ENCODE data around the gene KCNH3.
A peak's percentile ranks its signal among the peaks of the same experiment; 100 is the strongest.
"Not testable (repeated sequence)": the region's sequence is repeated elsewhere in the genome, so short reads cannot be mapped to it uniquely, and the experiment has no call there.

KCNH3 gene

GRCh38 chr12:49507139-49507538, 31.7 kb upstream of the KCNH3 start:
- Histone ChIP-seq H3K27ac (peak overlapping the region; percentile 67), H3K27me3 (replicated peaks) (no peaks in the 10 kb centered on the region), H3K4me3 (ENCODE audit: low read depth, low read length) (no peak overlapping the region), H3K36me3 (replicated peaks) (peaks cover 13% of the 10 kb centered on the region)
- no peak for TF ChIP-seq CTCF (IDR thresholded peaks at IDR 0.05; ENCODE audit: low read depth, low read length, missing control alignments)
- in situ Hi-C loops (cut with HindIII; ENCODE audit: low pct_ligation_motif_present, low sequenced_read_pairs): loop anchor here (25.0 kb wide), 1 partner anchor 145 kb away; the partner anchor contains the start of gene SPATS2
- DNase-seq: peak; percentile 96

- DNase-seq; H3K27ac ChIP-seq; H3K4me3 ChIP-seq (ENCODE audit: low read depth, low read length); H3K27me3 ChIP-seq (replicated peaks): not testable (repeated sequence)
- in situ Hi-C loops (cut with HindIII; ENCODE audit: low pct_ligation_motif_present, low sequenced_read_pairs): loop anchor here (25.0 kb wide), 1 partner anchor 147 kb away; the partner anchor contains the start of gene SPATS2
- H3K36me3 ChIP-seq (replicated peaks): peaks cover 12% of the 10 kb centered on the region
These were observed 29.1 kb upstream of the KCNH3 start for GRCh38 chr12:49509681-49510080.

- Histone ChIP-seq H3K36me3 (replicated peaks) (peaks cover 10% of the 10 kb centered on the region), H3K27me3 (replicated peaks) (no peaks in the 10 kb centered on the region), H3K27ac (no peak overlapping the region), H3K4me3 (ENCODE audit: low read depth, low read length) (no peak overlapping the region)
- in situ Hi-C loops (cut with HindIII; ENCODE audit: low pct_ligation_motif_present, low sequenced_read_pairs): loop anchor here (25.0 kb wide), 1 partner anchor 149 kb away; the partner anchor contains the start of gene SPATS2
- no peak for TF ChIP-seq CTCF (IDR thresholded peaks at IDR 0.05; ENCODE audit: low read depth, low read length, missing control alignments)
- no peak for DNase-seq
These were observed 27.4 kb upstream of the KCNH3 start for GRCh38 chr12:49511410-49511809.

- in situ Hi-C loops (cut with HindIII; ENCODE audit: low pct_ligation_motif_present, low sequenced_read_pairs): loop anchor here (25.0 kb wide), 1 partner anchor 150 kb away; the partner anchor contains the start of gene SPATS2
- Histone ChIP-seq H3K4me3 (ENCODE audit: low read depth, low read length) (no peak overlapping the region), H3K27ac (no peak overlapping the region), H3K36me3 (replicated peaks) (peaks cover 10% of the 10 kb centered on the region), H3K27me3 (replicated peaks) (no peaks in the 10 kb centered on the region)
- no peak for DNase-seq
- TF ChIP-seq CTCF (IDR thresholded peaks at IDR 0.05; ENCODE audit: low read depth, low read length, missing control alignments): no peak
These were observed 26.3 kb upstream of the KCNH3 start for GRCh38 chr12:49512546-49512945.

GRCh38 chr12:49515266-49515665, 23.6 kb upstream of the KCNH3 start:
- TF ChIP-seq CTCF (IDR thresholded peaks at IDR 0.05; ENCODE audit: low read depth, low read length, missing control alignments): no peak
- Histone ChIP-seq H3K27me3 (replicated peaks) (no peaks in the 10 kb centered on the region), H3K4me3 (ENCODE audit: low read depth, low read length) (no peak overlapping the region), H3K36me3 (replicated peaks) (peaks cover 11% of the 10 kb centered on the region), H3K27ac (peak overlapping the region; percentile 40)
- in situ Hi-C loops (cut with HindIII; ENCODE audit: low pct_ligation_motif_present, low sequenced_read_pairs): loop anchor here (25.0 kb wide), 1 partner anchor 153 kb away; the partner anchor contains the start of gene SPATS2
- DNase-seq: peak; percentile 79

GRCh38 chr12:49518914-49519573, 19.8 kb upstream of the KCNH3 start:
- H3K27me3 ChIP-seq (replicated peaks): no peaks in the 10 kb centered on the region
- peaks cover 28% of the 10 kb centered on the region for H3K36me3 ChIP-seq (replicated peaks)
- DNase-seq: peak; percentile 34
- H3K4me3 ChIP-seq (ENCODE audit: low read depth, low read length): no peak overlapping the region
- H3K27ac ChIP-seq: no peak overlapping the region
- no peak for TF ChIP-seq CTCF (IDR thresholded peaks at IDR 0.05; ENCODE audit: low read depth, low read length, missing control alignments)
- in situ Hi-C loops (cut with HindIII; ENCODE audit: low pct_ligation_motif_present, low sequenced_read_pairs): loop anchor here (25.0 kb wide), 1 partner anchor 157 kb away; the partner anchor contains the start of gene SPATS2

All from brain microvascular endothelial cell (primary cell).